ENCODE results near the gene TUFT1.
"Not testable (repeated sequence)": the region's sequence is repeated elsewhere in the genome, so short reads cannot be mapped to it uniquely, and the experiment has no call there.

The TUFT1 gene

GRCh38 chr1:151579436-151580225, 39.5 kb downstream of the TUFT1 start:
- no peak for DNase-seq (ENCODE audit: low read depth in 3 of 3)

GRCh38 chr1:151581451-151581850, 41.3 kb downstream of the TUFT1 start:
- DNase-seq (ENCODE audit: low read depth in 3 of 3) = no peak

DNA sequence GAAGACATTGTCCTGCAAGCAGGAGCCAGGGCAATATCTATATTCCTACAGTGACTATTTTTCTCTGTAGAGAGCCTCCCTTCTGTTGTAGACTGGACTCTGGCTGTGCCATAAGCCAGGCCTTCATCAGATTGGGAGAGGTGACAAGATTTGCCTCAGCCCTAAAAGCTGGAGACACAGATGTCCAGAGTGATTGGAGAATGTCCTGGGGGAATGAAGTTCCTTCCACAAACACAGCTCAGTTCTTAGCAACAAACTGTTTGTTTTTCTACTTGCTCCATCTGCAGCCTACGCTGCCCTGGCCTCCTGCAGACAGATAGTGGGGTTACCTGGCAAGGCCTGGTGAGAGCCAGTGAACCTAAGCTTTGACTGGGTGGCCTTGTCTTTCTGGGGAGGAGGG, 41.8 kb downstream of the TUFT1 start:
- no peak for DNase-seq (ENCODE audit: low read depth in 3 of 3)

GRCh38 chr1:151583796-151584195, 43.7 kb downstream of the TUFT1 start:
- no peak for DNase-seq (ENCODE audit: low read depth in 3 of 3)

- DNase-seq (ENCODE audit: low read depth in 3 of 3) = no peak
Observed at GRCh38 chr1:151584278-151584677, 44.2 kb downstream of the TUFT1 start.

GRCh38 chr1:151584780-151585179, 44.7 kb downstream of the TUFT1 start:
- DNase-seq (ENCODE audit: low read depth in 3 of 3) = no peak

DNA sequence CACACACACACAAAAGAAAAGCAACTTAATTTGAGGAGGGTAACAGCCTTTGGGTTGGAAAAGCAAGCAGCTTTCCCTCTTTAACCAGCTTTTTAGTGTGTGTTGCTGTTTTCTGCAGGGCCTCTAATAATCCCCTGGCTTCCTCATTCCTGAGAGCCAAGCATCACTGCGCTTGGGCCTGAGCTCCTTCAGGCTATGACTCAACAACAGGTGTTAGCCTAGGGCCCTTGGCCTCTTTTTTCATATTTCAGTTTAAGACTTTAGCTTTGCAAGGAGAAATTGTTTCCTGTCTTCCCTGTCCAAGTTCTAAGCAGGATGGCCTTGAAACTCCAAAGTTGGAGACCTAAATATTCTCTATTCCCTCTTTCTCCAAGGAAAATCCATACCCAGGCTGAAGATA, 45.5 kb downstream of the TUFT1 start:
- no peak for DNase-seq (ENCODE audit: low read depth in 3 of 3)

GRCh38 chr1:151590961-151591360, 50.9 kb downstream of the TUFT1 start:
- no peak for DNase-seq (ENCODE audit: low read depth in 3 of 3)

DNA sequence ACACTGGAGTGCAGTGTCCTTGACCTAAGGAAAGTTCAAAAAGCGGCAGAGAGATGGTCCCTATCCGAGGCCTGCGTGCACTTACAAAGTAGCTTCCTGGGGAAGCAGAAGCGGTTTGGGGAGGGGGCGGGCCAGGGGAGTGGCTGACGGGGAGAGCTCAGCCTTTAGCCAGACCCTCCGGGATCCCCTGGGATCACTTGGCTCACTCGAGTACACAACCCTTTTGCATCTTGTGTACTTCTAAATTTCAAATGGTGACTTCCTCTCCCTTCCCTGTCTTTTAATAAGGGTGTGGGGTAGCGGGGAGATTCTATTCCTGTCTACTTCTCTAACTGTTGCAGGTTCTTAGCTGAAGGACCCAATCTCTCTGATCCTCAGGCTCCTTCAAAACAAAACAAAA, 53.6 kb downstream of the TUFT1 start:
- no peak for DNase-seq (ENCODE audit: low read depth in 3 of 3)

- peak; percentile 67 to 74 (median 71) for DNase-seq (ENCODE audit: low read depth in 3 of 3)
Observed at GRCh38 chr1:151594143-151594625, 54.1 kb downstream of the TUFT1 start.

DNA sequence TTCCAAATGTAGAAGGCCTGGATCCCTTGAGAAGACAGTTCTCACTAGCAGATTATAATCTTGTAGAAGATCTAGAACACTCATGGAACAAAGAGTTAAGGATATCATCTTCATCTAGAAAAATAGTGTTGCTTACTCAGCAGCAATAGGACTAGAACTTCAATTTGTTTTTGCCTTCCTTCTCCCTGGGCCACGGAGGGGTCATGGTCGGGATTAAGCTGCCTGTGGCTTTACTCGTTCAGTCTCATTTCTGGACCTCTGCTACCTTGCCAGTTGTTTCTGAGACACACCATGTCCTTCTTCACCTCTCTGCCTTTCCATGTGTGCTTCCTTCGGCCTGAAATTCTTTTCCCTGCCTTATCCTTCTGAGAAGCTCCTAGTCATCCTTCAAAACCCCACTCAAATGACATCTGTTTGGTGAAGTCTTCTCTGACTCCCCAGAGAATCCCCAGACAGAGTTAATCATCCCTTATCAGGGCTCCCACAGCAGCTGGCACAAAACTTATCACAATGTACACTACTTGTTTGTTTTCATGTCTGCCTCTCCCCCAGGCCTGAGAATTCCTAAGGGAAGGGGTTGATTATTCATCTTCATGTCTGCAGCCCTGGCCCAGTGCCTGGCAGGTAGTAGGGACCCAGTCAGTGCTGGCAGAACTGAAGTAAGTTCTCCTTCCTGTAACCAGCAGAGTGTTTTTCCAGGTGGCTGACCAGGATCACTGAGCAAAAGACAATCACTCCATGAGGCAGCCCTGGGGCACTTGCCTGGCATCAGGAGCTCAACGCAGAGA, 56.3 kb downstream of the TUFT1 start:
- DNase-seq (ENCODE audit: low read depth in 3 of 3) = no peak

DNA sequence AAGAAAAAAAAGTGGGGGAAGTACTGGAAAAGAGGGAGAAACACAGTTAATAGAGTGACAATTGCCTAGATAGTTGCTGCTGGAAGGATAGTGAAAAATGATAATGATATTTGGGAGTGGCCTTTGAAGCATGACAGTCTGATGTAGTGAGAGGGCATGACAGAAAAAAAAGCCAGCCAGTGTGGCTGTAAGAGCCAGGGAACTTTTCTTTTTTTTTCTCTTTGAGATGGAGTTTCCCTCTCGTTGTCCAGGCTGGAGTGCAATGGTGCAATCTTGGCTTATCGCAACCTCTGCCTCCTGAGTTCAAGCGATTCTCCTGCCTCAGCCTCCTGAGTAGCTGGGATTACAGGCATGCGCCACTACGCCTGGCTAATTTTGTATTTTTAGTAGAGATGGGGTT, 62.4 kb downstream of the TUFT1 start:
- not testable (repeated sequence) for DNase-seq (ENCODE audit: low read depth in 3 of 3)

GRCh38 chr1:151604291-151604690, 64.2 kb downstream of the TUFT1 start:
- DNase-seq (ENCODE audit: low read depth in 3 of 3) = no peak

DNA sequence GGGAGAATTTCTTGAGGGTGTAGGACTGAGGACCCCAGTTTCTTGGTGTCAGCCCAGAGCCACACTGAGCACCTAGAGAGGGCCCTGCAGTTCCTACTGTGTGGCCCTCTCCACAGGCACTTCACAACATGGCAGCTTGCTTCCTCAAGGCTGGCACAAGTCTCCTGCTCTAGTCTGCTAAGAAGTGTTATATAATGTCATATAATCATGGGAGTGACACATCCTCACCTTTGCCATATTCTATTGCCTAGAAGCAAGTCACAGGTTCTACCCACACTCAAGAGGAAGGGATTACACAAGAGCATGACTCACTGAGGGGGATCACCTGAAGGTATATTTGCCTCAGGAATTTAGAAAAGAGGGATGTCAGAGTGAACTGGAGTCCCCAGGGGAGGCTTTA, 66.3 kb downstream of the TUFT1 start:
- no peak for DNase-seq (ENCODE audit: low read depth in 3 of 3)

DNA sequence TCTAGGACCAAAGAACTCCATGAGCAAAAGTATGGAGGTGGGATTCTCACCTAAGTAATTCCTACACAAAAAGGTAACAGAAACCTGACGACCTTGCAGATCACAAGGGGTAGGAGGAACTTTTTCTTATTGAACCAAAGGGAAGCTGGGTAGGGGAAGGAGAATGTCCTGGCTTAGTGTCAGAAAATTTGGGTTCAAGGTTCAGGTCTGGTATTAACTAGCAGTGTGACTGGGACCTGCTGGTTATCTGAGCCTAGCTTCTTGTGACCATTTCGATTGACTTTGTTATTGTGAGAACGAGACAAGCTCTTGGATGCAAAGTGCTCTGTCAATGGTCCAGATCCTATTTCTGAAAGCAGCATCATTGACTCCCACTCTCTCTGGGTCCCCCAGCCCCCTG, 66.7 kb downstream of the TUFT1 start:
- DNase-seq (ENCODE audit: low read depth in 3 of 3) = no peak

GRCh38 chr1:151610142-151610541, 70.0 kb downstream of the TUFT1 start:
- DNase-seq (ENCODE audit: low read depth in 3 of 3) = no peak

GRCh38 chr1:151611288-151611790, 71.2 kb downstream of the TUFT1 start:
- DNase-seq (ENCODE audit: low read depth in 3 of 3) = no peak

- peak; percentile 78 to 81 (median 79) for DNase-seq (ENCODE audit: low read depth in 3 of 3)
Observed at GRCh38 chr1:151611832-151612500, 71.9 kb downstream of the TUFT1 start, which contains the start of gene SNX27. SNX27 (plus strand) TSS chr1:151612050; CDS start chr1:151612202, 152 bp downstream.

DNA sequence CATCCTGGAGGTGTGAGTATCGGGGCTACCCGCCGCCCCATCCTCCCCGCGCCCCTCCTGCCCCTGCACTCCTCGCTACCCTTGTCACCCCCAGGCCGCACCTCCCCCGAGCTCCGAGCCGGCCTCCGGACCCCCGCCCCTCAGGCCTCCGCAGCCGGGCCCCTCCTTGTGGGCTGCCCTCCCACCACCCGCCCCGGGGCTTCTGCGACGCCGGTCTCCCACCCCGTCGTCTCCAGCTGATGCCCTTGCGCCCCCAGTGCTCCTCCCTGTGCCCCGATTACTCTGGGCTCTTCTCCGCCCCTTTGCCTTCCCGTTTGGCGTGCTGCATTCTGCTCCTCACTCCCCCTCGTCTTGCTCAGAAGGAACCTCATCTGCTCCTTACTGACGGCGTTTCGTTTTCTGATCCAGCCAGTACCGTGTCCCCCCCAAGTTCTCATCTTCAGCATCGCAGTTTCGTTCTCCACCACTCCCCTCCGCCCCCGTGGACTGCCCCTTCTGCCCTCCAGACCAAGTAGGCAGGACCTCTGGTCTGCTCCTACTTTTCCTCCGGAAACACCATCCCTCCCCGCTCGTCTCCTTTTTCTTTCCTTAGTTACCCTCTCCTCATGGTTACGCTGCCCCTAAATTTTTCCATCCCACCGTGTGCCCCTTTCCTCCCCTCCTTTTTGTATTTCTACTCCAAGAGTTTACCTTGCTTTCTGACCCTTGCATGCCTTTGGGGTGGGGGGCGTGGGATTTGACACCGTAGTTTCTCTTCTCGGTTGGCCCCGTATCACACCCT, 72.6 kb downstream of the TUFT1 start:
- DNase-seq (ENCODE audit: low read depth in 3 of 3) = peak in 1 of 3 experiments; percentile 9

- no peak for DNase-seq (ENCODE audit: low read depth in 3 of 3)
Observed at GRCh38 chr1:151613282-151613780, 73.2 kb downstream of the TUFT1 start.

All from stimulated activated CD4-positive, alpha-beta T cell treated with anti-CD3 and anti-CD28 coated beads, TNF-alpha, amount 100 ng/mL, for 4 hours (primary cell).